Muscle of arm (tissue), 12 donors: ENCODE results near the gene ENG. TPM values are rescaled to one million over a fixed set of nuclear protein-coding genes. Genes with fewer than 3 reads are reported as not detected.
A peak's percentile ranks its signal among the peaks of the same experiment; 100 is the strongest.

Experiments
- DNase-seq: peaks from one replicate; pipeline ENCODE4 v3.0.0-alpha.2; 2013
- polyA plus RNA-seq, 12 donors: library from polyadenylated mRNA; unstranded; fragments of 120-200 nt; gene quantifications; one replicate each; pipeline ENCODE4 v1.2.1, GENCODE V29; 2013; ENCODE audit not compliant: insufficient read length in 12 of 12

The ENG gene
- polyA plus RNA-seq, 12 donors, result 42.2 to 65.8 (median 47.4) TPM; not detected in 1

- no peak for DNase-seq
Measured at GRCh38 chr9:127816362-127816725, 38.1 kb downstream of the ENG start.

- no peak for DNase-seq
Measured at GRCh38 chr9:127815512-127816361, 38.7 kb downstream of the ENG start.

- no peak for DNase-seq
Measured at GRCh38 chr9:127814619-127815511, 39.6 kb downstream of the ENG start.

- DNase-seq, result no peak
Measured at GRCh38 chr9:127813686-127814226, 40.7 kb downstream of the ENG start.

- no peak for DNase-seq
Measured at GRCh38 chr9:127812936-127813675, 41.4 kb downstream of the ENG start.

- no peak for DNase-seq
Measured at GRCh38 chr9:127812011-127812410, 42.4 kb downstream of the ENG start.

GRCh38 chr9:127810378-127811187 lies 43.9 kb downstream of the ENG start:
- DNase-seq, result no peak

- no peak for DNase-seq
Measured at GRCh38 chr9:127809540-127810377, 44.7 kb downstream of the ENG start.

GRCh38 chr9:127809002-127809539 lies 45.4 kb downstream of the ENG start:
- no peak for DNase-seq

- DNase-seq, result no peak
Measured at GRCh38 chr9:127808347-127809001, 46.0 kb downstream of the ENG start.

- no peak for DNase-seq
Measured at GRCh38 chr9:127806871-127807270, 47.6 kb downstream of the ENG start.

- no peak for DNase-seq
Measured at GRCh38 chr9:127805620-127806019, 48.8 kb downstream of the ENG start.

GRCh38 chr9:127803507-127804352 lies 50.7 kb downstream of the ENG start:
- DNase-seq, result no peak

GRCh38 chr9:127802576-127803443 lies 51.6 kb downstream of the ENG start, which contains the start of gene FPGS:
Gene FPGS (plus strand): TSS chr9:127802882. CDS start chr9:127802925, 43 bp downstream.
- DNase-seq, result peak; percentile 87

GRCh38 chr9:127801955-127802575 lies 52.4 kb downstream of the ENG start:
- DNase-seq, result no peak

GRCh38 chr9:127796852-127797370 lies 57.5 kb downstream of the ENG start:
- no peak for DNase-seq
